Common myeloid progenitor, CD34-positive (primary cell): ENCODE measurements around the gene NPFFR2.
"Not testable (repeated sequence)": the region's sequence is repeated elsewhere in the genome, so short reads cannot be mapped to it uniquely, and the experiment has no call there.

Experiments used
- CTCF ChIA-PET: fragments of 350-600 bp; sonication (Branson Sonifier 250); formaldehyde crosslinking; loops from one replicate; lab custom pipeline; 2021; ENCODE audit warnings: antibody characterized with exemption; lab: Charles Lee
- POLR2A ChIA-PET: fragments of 350-600 bp; sonication (Branson Sonifier 250); formaldehyde crosslinking; loops from one replicate; lab custom pipeline; 2021; ENCODE audit warnings: antibody characterized with exemption; lab: Charles Lee
- DNase-seq, 3 donors: peaks; one replicate each; pipeline versions ENCODE4 v3.0.0 to v3.0.0-alpha.2; 2013
- H3K27ac ChIP-seq, 2 experiments: 1 replicate in 1 of 2; 2 replicates in 1 of 2; pipeline ENCODE4 v1.7.0; 2013; ENCODE audit warnings: inconsistent platforms in 2 of 2, low read length in 2 of 2, mild to moderate bottlenecking in 2 of 2, low read depth in 1 of 2, moderate library complexity in 1 of 2; ENCODE audit not compliant: severe bottlenecking in 2 of 2, insufficient read depth in 1 of 2, poor library complexity in 1 of 2
- H3K27me3 ChIP-seq, 5 experiments: replicated peaks in 2 of 5; 1 replicate in 3 of 5; 2 replicates in 2 of 5; pipeline versions ENCODE4 v1.6.1 to v1.7.0; 2013; ENCODE audit warnings: low read length in 4 of 5, mild to moderate bottlenecking in 2 of 5, moderate library complexity in 2 of 5, inconsistent platforms in 1 of 5; ENCODE audit not compliant: insufficient read depth in 5 of 5, control insufficient read depth in 4 of 5
- H3K36me3 ChIP-seq, 4 experiments: 1 replicate in 2 of 4; 2 replicates in 2 of 4; pipeline versions ENCODE4 v1.6.1 to v1.7.0; 2013; ENCODE audit warnings: low read length in 3 of 4, control low read depth in 1 of 4, mild to moderate bottlenecking in 1 of 4; ENCODE audit not compliant: control insufficient read depth in 4 of 4, insufficient read depth in 4 of 4
- H3K4me1 ChIP-seq, 4 experiments: 1 replicate in 3 of 4; 2 replicates in 1 of 4; pipeline versions ENCODE4 v1.6.1 to v1.7.1; 2013; ENCODE audit warnings: low read length in 3 of 4, mild to moderate bottlenecking in 3 of 4, control low read depth in 1 of 4, inconsistent platforms in 1 of 4, moderate library complexity in 1 of 4; ENCODE audit not compliant: control insufficient read depth in 4 of 4, insufficient read depth in 4 of 4; ENCODE audit errors: control extremely low read depth in 1 of 4
- H3K4me3 ChIP-seq, 7 experiments: 1 replicate in 4 of 7; 2 replicates in 3 of 7; pipeline versions ENCODE4 v1.5.1 to v1.7.0; 2013; ENCODE audit warnings: mild to moderate bottlenecking in 7 of 7, low read length in 6 of 7, moderate library complexity in 6 of 7, inconsistent platforms in 2 of 7, low read depth in 2 of 7, control low read depth in 1 of 7; ENCODE audit not compliant: insufficient read depth in 4 of 7, control insufficient read depth in 1 of 7; ENCODE audit errors: extremely low read depth in 1 of 7
- H3K9me3 ChIP-seq, 5 experiments: 1 replicate in 4 of 5; 2 replicates in 1 of 5; pipeline versions ENCODE4 v1.6.1 to v1.7.1; 2013; ENCODE audit warnings: low read length in 4 of 5, mild to moderate bottlenecking in 2 of 5, inconsistent platforms in 1 of 5, low read depth in 1 of 5, moderate library complexity in 1 of 5; ENCODE audit not compliant: control insufficient read depth in 4 of 5, insufficient read depth in 2 of 5; ENCODE audit errors: control extremely low read depth in 1 of 5
- WGBS: methylation state at CpG from one replicate; pipeline ENCODE4 v1.1.5; 2013; ENCODE audit not compliant: insufficient coverage; 5-methylcytosine and 5-hydroxymethylcytosine counted together

Gene NPFFR2

DNA sequence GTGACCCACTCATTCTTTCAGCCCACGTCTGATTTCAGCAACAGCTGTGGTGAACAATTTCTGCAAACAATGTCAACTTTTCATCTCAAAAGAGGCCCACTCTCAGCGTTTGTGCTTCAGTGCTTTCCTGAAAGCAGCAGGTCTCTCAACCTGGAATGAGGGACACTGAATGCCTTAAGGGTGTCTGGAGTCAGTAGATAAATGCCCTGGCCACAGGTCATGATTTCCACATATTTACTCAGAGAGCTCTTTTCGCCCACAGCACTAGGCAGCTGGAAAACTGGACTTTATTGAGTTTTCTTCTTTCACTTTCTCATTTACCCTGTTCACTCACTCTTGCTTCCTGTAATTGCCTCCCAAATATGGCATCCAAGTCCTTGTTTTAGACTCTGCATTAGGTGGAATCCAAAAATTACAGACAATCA, 52.8 kb downstream of the NPFFR2 start:
- H3K9me3 ChIP-seq, result peaks cover 0 to 1% (median 0%) of the 10 kb centered on the region in 5 experiments
- 28% methylated on average over 3 of the region's 3 CpGs for WGBS
- DNase-seq, result no peak
- H3K4me3 ChIP-seq, result no peak overlapping the region
- no peak overlapping the region for H3K27ac ChIP-seq
- ChIA-PET CTCF (no interaction called here), POLR2A (no interaction called here)
- no peaks in the 10 kb centered on the region for H3K27me3 ChIP-seq
- H3K4me1 ChIP-seq, result no peaks in the 10 kb centered on the region
- no peaks in the 10 kb centered on the region for H3K36me3 ChIP-seq

GRCh38 chr4:72090606-72091005, 58.8 kb downstream of the NPFFR2 start:
- CTCF ChIA-PET, result not testable (repeated sequence)

GRCh38 chr4:72094059-72094797, 62.4 kb downstream of the NPFFR2 start:
- Histone ChIP-seq H3K4me1 (no peaks in the 10 kb centered on the region), H3K27ac (no peak overlapping the region), H3K9me3 (no peaks in the 10 kb centered on the region), H3K27me3 (no peaks in the 10 kb centered on the region), H3K36me3 (no peaks in the 10 kb centered on the region), H3K4me3 (no peak overlapping the region)
- no peak for DNase-seq
- ChIA-PET CTCF (no interaction called here), POLR2A (no interaction called here)
- 92% methylated on average over 5 of the region's 5 CpGs for WGBS

More at GRCh38 chr4:72090606-72091005, 58.8 kb downstream of the NPFFR2 start:
- H3K4me3 ChIP-seq, DNase-seq, POLR2A ChIA-PET, H3K4me1 ChIP-seq, H3K9me3 ChIP-seq, H3K27me3 ChIP-seq, H3K36me3 ChIP-seq, H3K27ac ChIP-seq: not testable (repeated sequence)
- no CpG with 5 or more reads among the region's 2 CpGs for WGBS

DNA sequence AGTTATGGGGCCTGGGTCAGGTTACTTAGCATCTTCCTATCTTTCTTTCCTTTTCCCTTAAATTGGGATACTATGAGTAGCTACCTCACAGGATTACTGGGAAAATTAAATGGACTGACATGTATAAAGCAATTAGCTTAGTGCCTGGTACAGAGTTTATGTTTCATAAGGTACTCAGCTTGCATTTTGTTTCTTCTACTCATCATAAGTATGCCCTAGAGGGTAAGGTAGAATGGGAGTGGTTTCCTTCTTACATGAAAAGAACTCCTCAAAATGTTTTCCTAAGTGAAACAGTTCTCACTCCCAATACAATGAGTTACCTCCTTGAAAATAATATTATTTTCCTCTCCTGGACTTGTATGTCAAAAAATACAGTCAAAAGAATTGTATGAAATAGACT, 75.7 kb downstream of the NPFFR2 start:
- no peaks in the 10 kb centered on the region for H3K9me3 ChIP-seq
- no peaks in the 10 kb centered on the region for H3K4me1 ChIP-seq
- H3K27ac ChIP-seq, result no peak overlapping the region
- ChIA-PET CTCF (no interaction called here), POLR2A (no interaction called here)
- H3K36me3 ChIP-seq, result no peaks in the 10 kb centered on the region
- H3K27me3 ChIP-seq, result no peaks in the 10 kb centered on the region
- no peak for DNase-seq
- no peak overlapping the region for H3K4me3 ChIP-seq

DNA sequence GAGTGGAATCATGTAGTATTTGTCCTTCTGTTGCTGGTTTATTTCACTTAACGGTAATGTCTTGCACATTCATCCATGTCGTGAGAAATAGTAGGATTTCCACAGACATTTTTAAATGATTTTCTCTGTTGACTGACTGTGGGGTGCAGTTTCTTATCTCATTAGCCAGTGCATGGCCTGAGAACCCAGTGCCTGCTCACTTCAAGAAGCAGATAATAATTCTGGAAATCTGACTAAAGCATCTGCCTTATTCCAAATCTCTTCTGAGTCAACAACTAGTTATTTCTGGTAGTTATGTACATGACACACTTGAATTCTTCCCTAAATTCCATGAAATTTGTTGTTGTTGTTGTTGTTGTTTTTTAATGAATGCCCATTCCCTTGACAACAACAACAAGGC, 77.6 kb downstream of the NPFFR2 start:
- WGBS, result 100% methylated on average over 2 of the region's 2 CpGs
- Histone ChIP-seq H3K36me3 (no peaks in the 10 kb centered on the region), H3K4me1 (no peaks in the 10 kb centered on the region), H3K27ac (no peak overlapping the region), H3K4me3 (no peak overlapping the region), H3K27me3 (no peaks in the 10 kb centered on the region), H3K9me3 (no peaks in the 10 kb centered on the region)
- no peak for DNase-seq
- CTCF ChIA-PET, result no interaction called here
- POLR2A ChIA-PET, result no interaction called here

GRCh38 chr4:72109959-72110497, 78.2 kb downstream of the NPFFR2 start:
- POLR2A ChIA-PET, result no interaction called here
- no peaks in the 10 kb centered on the region for H3K36me3 ChIP-seq
- no peaks in the 10 kb centered on the region for H3K27me3 ChIP-seq
- H3K4me1 ChIP-seq, result no peaks in the 10 kb centered on the region
- H3K4me3 ChIP-seq, result no peak overlapping the region
- CTCF ChIA-PET, result no interaction called here
- WGBS, result 100% methylated on average over 1 of the region's 2 CpGs
- no peak for DNase-seq
- no peak overlapping the region for H3K27ac ChIP-seq
- no peaks in the 10 kb centered on the region for H3K9me3 ChIP-seq

GRCh38 chr4:72110886-72111285, 79.1 kb downstream of the NPFFR2 start:
- no peaks in the 10 kb centered on the region for H3K9me3 ChIP-seq
- H3K27ac ChIP-seq, result no peak overlapping the region
- H3K27me3 ChIP-seq, result no peaks in the 10 kb centered on the region
- H3K4me3 ChIP-seq, result no peak overlapping the region
- 100% methylated on average over 1 of the region's 1 CpG for WGBS
- DNase-seq, result no peak
- POLR2A ChIA-PET, result no interaction called here
- no peaks in the 10 kb centered on the region for H3K36me3 ChIP-seq
- no peaks in the 10 kb centered on the region for H3K4me1 ChIP-seq
- CTCF ChIA-PET, result no interaction called here
